ENCODE measurements around the gene S100A6. TPM values are rescaled to one million over a fixed set of nuclear protein-coding genes. Genes with fewer than 3 reads are reported as not detected.

S100A6 gene
- total RNA-seq, 4 donors from 2014 or later = 595 to 840 (median 634) TPM

DNA sequence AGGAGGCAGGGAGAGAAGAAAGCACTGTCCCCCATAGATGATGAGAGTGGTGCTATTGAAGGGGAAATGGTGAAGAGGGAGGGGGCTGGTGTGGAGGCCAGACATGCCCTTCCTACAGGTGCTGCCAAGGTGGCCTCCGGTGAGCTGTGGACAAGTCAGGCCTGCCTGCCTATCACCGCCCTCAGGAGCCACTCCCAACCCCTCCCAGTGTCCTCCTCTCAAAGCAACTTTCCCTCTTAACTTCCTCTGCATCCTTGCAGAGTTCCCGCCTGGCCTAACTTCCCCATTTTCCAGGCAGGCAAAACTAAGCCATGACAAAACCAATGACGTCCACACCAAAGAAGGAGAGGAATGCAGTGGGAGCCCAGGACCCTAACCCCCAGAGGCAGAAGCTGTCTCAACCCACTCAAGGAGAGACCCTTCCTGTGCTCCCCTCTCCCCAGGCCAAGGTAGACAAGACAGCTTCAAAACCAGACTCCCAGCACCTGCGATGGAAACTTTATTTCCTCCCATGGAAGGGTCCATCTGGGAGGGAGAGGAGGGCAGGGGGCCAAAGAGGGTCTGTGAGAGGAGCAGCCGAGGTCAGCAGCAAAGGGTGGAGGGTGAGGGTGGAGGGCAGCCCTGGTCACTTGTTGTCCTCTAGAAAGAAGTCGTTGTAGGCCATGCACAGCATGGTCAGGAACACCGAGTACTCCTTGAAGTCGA lies 1.0 kb upstream of the S100A6 start:
- TF ChIP-seq EP300 (IDR thresholded peaks at IDR 0.05) (no peak), POLR2AphosphoS5 (IDR thresholded peaks at IDR 0.05) (no peak), POLR2A (IDR thresholded peaks at IDR 0.05) (no peak)
- TF ChIP-seq, protein P1, sequence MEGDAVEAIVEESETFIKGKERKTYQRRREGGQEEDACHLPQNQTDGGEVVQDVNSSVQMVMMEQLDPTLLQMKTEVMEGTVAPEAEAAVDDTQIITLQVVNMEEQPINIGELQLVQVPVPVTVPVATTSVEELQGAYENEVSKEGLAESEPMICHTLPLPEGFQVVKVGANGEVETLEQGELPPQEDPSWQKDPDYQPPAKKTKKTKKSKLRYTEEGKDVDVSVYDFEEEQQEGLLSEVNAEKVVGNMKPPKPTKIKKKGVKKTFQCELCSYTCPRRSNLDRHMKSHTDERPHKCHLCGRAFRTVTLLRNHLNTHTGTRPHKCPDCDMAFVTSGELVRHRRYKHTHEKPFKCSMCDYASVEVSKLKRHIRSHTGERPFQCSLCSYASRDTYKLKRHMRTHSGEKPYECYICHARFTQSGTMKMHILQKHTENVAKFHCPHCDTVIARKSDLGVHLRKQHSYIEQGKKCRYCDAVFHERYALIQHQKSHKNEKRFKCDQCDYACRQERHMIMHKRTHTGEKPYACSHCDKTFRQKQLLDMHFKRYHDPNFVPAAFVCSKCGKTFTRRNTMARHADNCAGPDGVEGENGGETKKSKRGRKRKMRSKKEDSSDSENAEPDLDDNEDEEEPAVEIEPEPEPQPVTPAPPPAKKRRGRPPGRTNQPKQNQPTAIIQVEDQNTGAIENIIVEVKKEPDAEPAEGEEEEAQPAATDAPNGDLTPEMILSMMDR (IDR thresholded peaks at IDR 0.05) = no peak
- H3K4me3 ChIP-seq = peak overlapping the region in 1 of 2 donors; percentile 86
- no peak for ATAC-seq
- peak overlapping the region; percentile 95 to 99 (median 98) for H3K27ac ChIP-seq
- H3K27me3 ChIP-seq = no peaks in the 10 kb centered on the region
- no peaks in the 10 kb centered on the region for H3K9me3 ChIP-seq
- WGBS, 2 donors (ENCODE audit: low coverage in 1 of 2) = 78 to 90% methylated on average over 2 to 5 of the region's 9 CpGs
- peaks cover 0 to 9% of the 10 kb centered on the region in 2 donors for H3K36me3 ChIP-seq
- H3K4me1 ChIP-seq = peaks cover 0 to 50% (median 21%) of the 10 kb centered on the region in 3 donors

DNA sequence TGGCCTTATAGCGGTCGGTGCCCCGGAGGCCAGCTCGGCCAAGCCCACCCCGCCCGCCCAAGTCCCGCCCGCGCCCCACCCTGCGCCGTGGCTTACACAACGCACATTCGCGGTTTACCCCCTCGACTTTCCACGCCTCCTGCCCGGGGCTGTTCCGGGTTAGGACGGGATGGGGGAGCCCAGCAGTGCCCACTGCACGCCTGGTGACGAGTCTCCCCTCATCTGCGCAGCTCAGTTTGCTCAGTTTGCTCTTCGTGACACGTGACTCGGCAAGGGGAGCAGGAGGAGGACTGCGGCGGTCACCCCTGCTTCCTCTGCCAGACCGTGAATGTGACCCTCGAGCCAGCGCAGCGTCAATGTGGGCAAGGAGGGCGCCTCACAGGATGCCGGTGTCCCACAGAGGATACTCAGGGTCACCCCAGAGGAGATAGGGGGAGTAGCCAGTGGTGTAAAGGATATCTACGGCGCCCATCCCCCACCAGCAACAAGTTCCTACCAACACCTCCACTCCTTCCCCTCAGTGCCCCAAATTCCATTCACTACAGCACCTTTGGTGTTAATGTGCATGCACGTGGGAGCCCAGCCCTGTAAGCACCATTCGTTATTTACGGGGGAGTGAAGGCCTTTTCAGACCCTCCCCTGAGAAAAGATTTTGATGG lies 350 bp upstream of the S100A6 start:
- peak overlapping the region; percentile 95 to 99 (median 98) for H3K27ac ChIP-seq
- ATAC-seq = peak; percentile 86
- peaks cover 0 to 51% (median 21%) of the 10 kb centered on the region in 3 donors for H3K4me1 ChIP-seq
- H3K4me3 ChIP-seq = peak overlapping the region; percentile 86 to 90
- no peaks in the 10 kb centered on the region for H3K9me3 ChIP-seq
- WGBS, 2 donors (ENCODE audit: low coverage in 1 of 2) = 0% methylated on average over 4 of the region's 38 CpGs; no CpG with 5 or more reads in 1 of the 2 donors
- TF ChIP-seq POLR2AphosphoS5 (IDR thresholded peaks at IDR 0.05) (peak; percentile 84), EP300 (IDR thresholded peaks at IDR 0.05) (no peak), POLR2A (IDR thresholded peaks at IDR 0.05) (peak; percentile 64 to 77)
- TF ChIP-seq, protein P1 (IDR thresholded peaks at IDR 0.05) = no peak
- H3K27me3 ChIP-seq = no peaks in the 10 kb centered on the region
- H3K36me3 ChIP-seq = peaks cover 0 to 9% of the 10 kb centered on the region in 2 donors

DNA sequence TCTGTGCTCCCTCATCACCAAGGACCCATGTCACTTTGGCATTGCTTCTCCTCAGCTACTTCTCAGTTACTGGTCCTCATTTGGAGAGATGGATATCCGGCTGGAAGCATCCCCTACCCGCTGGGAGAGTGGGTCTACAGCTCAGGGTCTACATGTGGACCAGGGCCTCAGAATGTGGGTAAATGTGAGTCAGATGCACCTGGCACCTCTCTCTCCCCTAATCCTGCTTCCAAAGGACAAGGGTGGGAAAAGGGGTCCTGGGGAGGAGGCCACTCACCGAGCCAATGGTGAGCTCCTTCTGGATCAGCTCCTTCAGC lies 908 bp downstream of the S100A6 start:
- Histone ChIP-seq H3K27me3 (no peaks in the 10 kb centered on the region), H3K36me3 (peaks cover 0 to 9% of the 10 kb centered on the region in 2 donors), H3K4me1 (peaks cover 0 to 54% (median 21%) of the 10 kb centered on the region in 3 donors), H3K9me3 (no peaks in the 10 kb centered on the region), H3K4me3 (peak overlapping the region; percentile 86 to 90), H3K27ac (peak overlapping the region; percentile 95 to 99 (median 98))
- 68% methylated on average over 3 of the region's 3 CpGs; no CpG with 5 or more reads in 1 of the 2 donors for WGBS, 2 donors (ENCODE audit: low coverage in 1 of 2)
- no peak for TF ChIP-seq POLR2A (IDR thresholded peaks at IDR 0.05)
- TF ChIP-seq POLR2AphosphoS5 (IDR thresholded peaks at IDR 0.05) = no peak
- no peak for TF ChIP-seq EP300 (IDR thresholded peaks at IDR 0.05)
- TF ChIP-seq, protein P1 (IDR thresholded peaks at IDR 0.05) = no peak
- ATAC-seq = no peak

DNA sequence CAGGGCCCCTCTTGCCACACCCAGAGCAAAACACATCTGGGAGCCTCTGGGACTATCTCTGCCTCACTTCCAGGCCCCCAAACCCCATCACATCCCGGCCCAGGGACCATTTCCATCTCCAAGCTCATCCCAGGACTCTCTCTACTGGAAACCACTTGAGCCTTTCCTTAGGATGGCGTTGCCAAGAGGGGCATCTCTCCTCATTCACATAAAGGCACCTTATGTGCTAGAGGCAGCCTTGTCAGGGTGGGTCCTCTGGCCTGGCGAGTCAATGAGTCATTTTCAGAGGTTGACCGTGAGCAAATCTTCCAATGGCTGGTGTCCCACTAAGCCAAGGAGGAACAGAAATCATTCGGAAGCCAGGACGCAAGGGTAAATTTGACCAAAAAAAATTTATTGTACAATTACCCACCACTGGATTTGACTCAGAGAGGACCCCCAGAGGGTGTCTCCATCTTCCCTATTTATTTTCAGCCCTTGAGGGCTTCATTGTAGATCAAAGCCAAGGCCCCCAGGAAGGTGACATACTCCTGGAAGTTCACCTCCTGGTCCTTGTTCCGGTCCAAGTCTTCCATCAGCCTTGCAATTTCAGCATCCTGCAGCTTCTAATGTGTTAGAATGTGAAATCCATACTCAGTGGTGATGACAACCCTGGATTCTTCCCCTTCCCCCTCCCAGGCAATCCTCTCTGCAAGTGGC lies 1.4 kb downstream of the S100A6 start:
- H3K9me3 ChIP-seq = no peaks in the 10 kb centered on the region
- H3K27me3 ChIP-seq = no peaks in the 10 kb centered on the region
- H3K4me3 ChIP-seq = peak overlapping the region; percentile 86 to 90
- TF ChIP-seq, protein P1 (IDR thresholded peaks at IDR 0.05) = no peak
- TF ChIP-seq POLR2A (IDR thresholded peaks at IDR 0.05) (peak in 1 of 2 donors; percentile 18), EP300 (IDR thresholded peaks at IDR 0.05) (no peak), POLR2AphosphoS5 (IDR thresholded peaks at IDR 0.05) (peak; percentile 31)
- peaks cover 0 to 54% (median 21%) of the 10 kb centered on the region in 3 donors for H3K4me1 ChIP-seq
- H3K27ac ChIP-seq = peak overlapping the region; percentile 95 to 99 (median 98)
- WGBS, 2 donors (ENCODE audit: low coverage in 1 of 2) = 37% methylated on average over 7 of the region's 7 CpGs; no CpG with 5 or more reads in 1 of the 2 donors
- peaks cover 0 to 9% of the 10 kb centered on the region in 2 donors for H3K36me3 ChIP-seq
- no peak for ATAC-seq

All from gastroesophageal sphincter (tissue), 4 donors.